Measurements from ENCODE around the gene MPND. TPM values are rescaled to one million over a fixed set of nuclear protein-coding genes. Genes with fewer than 3 reads are reported as not detected.

Gene MPND
- total and polyA plus RNA-seq, 2 of the 13 experiments (the other 11 are each of a cell fraction or from before 2014, with no cell fraction given): 10.8 to 15.8 TPM

- TF ChIP-seq ZNF407 (CRISPR knock-in tag; IDR thresholded peaks at IDR 0.05; ENCODE audit: not compliant biosample characterization) (no peak), UBTF (CRISPR knock-in tag; IDR thresholded peaks at IDR 0.05) (no peak), SNAPC5 (CRISPR knock-in tag; IDR thresholded peaks at IDR 0.05; ENCODE audit: borderline replicate concordance) (no peak), ZNF234 (CRISPR knock-in tag; conservative IDR thresholded peaks at IDR 0.05) (no peak), SMAD9 (CRISPR knock-in tag; IDR thresholded peaks at IDR 0.05) (no peak), ESRRA (CRISPR knock-in tag; IDR thresholded peaks at IDR 0.05; ENCODE audit: low read depth) (no peak), THAP9 (CRISPR knock-in tag; IDR thresholded peaks at IDR 0.05; ENCODE audit: borderline replicate concordance) (no peak), PCBP1 (IDR thresholded peaks at IDR 0.05; ENCODE audit: borderline replicate concordance, low read depth, low read length) (no peak), ZNF784 (CRISPR knock-in tag; IDR thresholded peaks at IDR 0.05; ENCODE audit: borderline replicate concordance) (no peak), ZNF546 (CRISPR knock-in tag; conservative IDR thresholded peaks at IDR 0.05) (no peak), SRF (IDR thresholded peaks at IDR 0.05; ENCODE audit: low read depth, low read length) (no peak), SIX4 (CRISPR knock-in tag; IDR thresholded peaks at IDR 0.05) (no peak)
These were observed 45.2 kb upstream of the MPND start (continued) for GRCh38 chr19:4297901-4298809.

Measured in HepG2 (cell line).